Neural crest cell (in vitro differentiated cells): ENCODE measurements around the gene ENPEP. TPM values are rescaled to one million over a fixed set of nuclear protein-coding genes. Genes with fewer than 3 reads are reported as not detected.

Source experiments
- DNase-seq: peaks from one replicate; pipeline ENCODE4 v3.0.0; 2021; ENCODE audit warnings: low read depth, mixed read lengths, low spot score
- H3K27ac Mint-ChIP-seq: one replicate; pipeline ENCODE4 v1.8.0; 2021; ENCODE audit warnings: mild to moderate bottlenecking, mixed read lengths; ENCODE audit not compliant: unreplicated experiment
- H3K27me3 Mint-ChIP-seq: 2 replicates; pipeline ENCODE4 v1.8.0; 2021; ENCODE audit warnings: low read depth, mild to moderate bottlenecking, mixed read lengths
- H3K36me3 Mint-ChIP-seq: 2 replicates; pipeline ENCODE4 v1.8.0; 2021; ENCODE audit warnings: low read depth, mild to moderate bottlenecking, mixed read lengths
- H3K4me1 Mint-ChIP-seq: 2 replicates; pipeline ENCODE4 v1.8.0; 2021; ENCODE audit warnings: mixed read lengths
- H3K4me3 Mint-ChIP-seq: one replicate; pipeline ENCODE4 v1.8.0; 2021; ENCODE audit warnings: mild to moderate bottlenecking, mixed read lengths
- H3K9me3 Mint-ChIP-seq: 2 replicates; pipeline ENCODE4 v1.8.0; 2021; ENCODE audit warnings: mixed read lengths
- total RNA-seq: library from RNA; stranded (reverse); gene quantifications from 2 replicates; pipeline ENCODE4 v1.2.1, GENCODE V29; 2021
- TF ChIP-seq, protein P1 (sequence below): fragments of 200-600 bp; sonication (generic); conservative IDR thresholded peaks from 2 replicates; pipeline ENCODE4 v1.5.0; 2021; ENCODE audit warnings: antibody characterized with exemption, mild to moderate bottlenecking

Gene ENPEP
- total RNA-seq, 1 donor from 2014 or later: 7.3 TPM

DNA sequence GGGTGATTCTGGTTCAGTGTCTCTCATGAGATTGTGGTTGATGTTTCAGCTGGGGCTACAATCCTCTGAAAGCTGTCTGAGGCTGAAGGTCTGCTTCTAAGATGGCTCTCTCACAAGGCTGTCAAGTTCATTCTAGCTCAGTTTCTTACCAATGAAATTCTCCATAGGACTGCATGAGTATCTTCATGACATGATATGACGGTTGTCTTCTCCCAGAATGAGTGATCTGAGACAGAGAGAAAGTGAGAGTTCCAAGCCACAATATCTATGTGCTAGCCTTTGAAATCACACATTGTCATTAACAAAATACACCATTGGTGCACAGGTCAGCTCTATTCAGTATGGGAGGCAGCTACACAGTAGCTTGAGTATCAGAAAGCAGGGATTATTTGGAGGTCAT lies 119.6 kb downstream of the ENPEP start:
- peaks cover 18% of the 10 kb centered on the region for H3K27me3 Mint-ChIP-seq
- no peaks in the 10 kb centered on the region for H3K4me1 Mint-ChIP-seq
- H3K4me3 Mint-ChIP-seq: no peak overlapping the region
- H3K36me3 Mint-ChIP-seq: no peaks in the 10 kb centered on the region
- TF ChIP-seq, protein P1, sequence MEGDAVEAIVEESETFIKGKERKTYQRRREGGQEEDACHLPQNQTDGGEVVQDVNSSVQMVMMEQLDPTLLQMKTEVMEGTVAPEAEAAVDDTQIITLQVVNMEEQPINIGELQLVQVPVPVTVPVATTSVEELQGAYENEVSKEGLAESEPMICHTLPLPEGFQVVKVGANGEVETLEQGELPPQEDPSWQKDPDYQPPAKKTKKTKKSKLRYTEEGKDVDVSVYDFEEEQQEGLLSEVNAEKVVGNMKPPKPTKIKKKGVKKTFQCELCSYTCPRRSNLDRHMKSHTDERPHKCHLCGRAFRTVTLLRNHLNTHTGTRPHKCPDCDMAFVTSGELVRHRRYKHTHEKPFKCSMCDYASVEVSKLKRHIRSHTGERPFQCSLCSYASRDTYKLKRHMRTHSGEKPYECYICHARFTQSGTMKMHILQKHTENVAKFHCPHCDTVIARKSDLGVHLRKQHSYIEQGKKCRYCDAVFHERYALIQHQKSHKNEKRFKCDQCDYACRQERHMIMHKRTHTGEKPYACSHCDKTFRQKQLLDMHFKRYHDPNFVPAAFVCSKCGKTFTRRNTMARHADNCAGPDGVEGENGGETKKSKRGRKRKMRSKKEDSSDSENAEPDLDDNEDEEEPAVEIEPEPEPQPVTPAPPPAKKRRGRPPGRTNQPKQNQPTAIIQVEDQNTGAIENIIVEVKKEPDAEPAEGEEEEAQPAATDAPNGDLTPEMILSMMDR: no peak
- no peak overlapping the region for H3K27ac Mint-ChIP-seq
- DNase-seq: no peak
- H3K9me3 Mint-ChIP-seq: peaks cover 21% of the 10 kb centered on the region

DNA sequence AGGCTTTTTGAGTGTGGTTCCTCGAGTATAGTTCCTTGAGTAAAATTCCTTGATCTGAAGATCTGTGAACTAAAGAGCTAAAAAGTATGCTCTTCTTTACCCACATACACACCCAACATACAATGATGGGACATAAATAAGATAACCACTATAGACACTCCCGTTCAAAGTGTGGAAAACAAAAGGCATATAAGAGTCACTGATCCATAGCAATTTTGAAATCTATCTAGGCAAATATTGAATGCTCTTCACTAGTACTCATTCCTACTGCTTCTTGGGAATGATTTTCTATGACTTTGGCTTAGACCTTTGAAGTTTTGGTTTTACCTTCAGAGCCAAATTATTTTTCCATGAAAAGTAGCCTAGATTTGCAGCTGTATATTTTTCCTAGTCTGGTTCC lies 120.5 kb downstream of the ENPEP start:
- no peak for DNase-seq
- no peak overlapping the region for H3K27ac Mint-ChIP-seq
- H3K27me3 Mint-ChIP-seq: peaks cover 20% of the 10 kb centered on the region
- no peaks in the 10 kb centered on the region for H3K36me3 Mint-ChIP-seq
- no peak overlapping the region for H3K4me3 Mint-ChIP-seq
- H3K9me3 Mint-ChIP-seq: peaks cover 21% of the 10 kb centered on the region
- no peaks in the 10 kb centered on the region for H3K4me1 Mint-ChIP-seq
- TF ChIP-seq, protein P1: no peak

- no peaks in the 10 kb centered on the region for H3K36me3 Mint-ChIP-seq
- no peak overlapping the region for H3K4me3 Mint-ChIP-seq
Measured at GRCh38 chr4:110597582-110597981, 121.6 kb downstream of the ENPEP start.

DNA sequence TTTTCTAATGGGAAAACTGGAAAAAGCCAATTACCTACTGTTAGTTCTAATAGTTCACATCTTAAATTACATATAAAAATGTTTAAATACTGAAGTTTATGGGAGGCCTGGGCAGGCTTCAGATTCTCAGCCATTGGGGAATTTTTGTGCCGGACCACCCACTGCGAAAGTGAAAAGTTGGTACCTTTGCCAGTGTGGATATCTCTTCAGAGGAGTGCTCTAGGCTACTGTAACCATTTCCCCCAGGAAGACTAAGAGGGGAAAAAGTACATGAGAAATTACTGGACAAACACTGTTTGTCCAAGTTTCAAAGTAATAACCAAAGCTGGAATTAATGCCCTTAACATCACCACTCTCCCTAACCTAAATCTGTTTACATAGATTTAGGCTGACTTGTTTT lies 126.1 kb downstream of the ENPEP start:
- Mint-ChIP-seq H3K9me3 (peaks cover 8% of the 10 kb centered on the region), H3K4me1 (no peaks in the 10 kb centered on the region), H3K36me3 (no peaks in the 10 kb centered on the region), H3K27me3 (peaks cover 40% of the 10 kb centered on the region), H3K27ac (no peak overlapping the region), H3K4me3 (no peak overlapping the region)
- TF ChIP-seq, protein P1: no peak
- no peak for DNase-seq

More at GRCh38 chr4:110597582-110597981, 121.6 kb downstream of the ENPEP start:
- Mint-ChIP-seq H3K27me3 (peaks cover 23% of the 10 kb centered on the region), H3K27ac (no peak overlapping the region), H3K4me1 (no peaks in the 10 kb centered on the region), H3K9me3 (peaks cover 21% of the 10 kb centered on the region)
- TF ChIP-seq, protein P1: no peak
- DNase-seq: no peak

DNA sequence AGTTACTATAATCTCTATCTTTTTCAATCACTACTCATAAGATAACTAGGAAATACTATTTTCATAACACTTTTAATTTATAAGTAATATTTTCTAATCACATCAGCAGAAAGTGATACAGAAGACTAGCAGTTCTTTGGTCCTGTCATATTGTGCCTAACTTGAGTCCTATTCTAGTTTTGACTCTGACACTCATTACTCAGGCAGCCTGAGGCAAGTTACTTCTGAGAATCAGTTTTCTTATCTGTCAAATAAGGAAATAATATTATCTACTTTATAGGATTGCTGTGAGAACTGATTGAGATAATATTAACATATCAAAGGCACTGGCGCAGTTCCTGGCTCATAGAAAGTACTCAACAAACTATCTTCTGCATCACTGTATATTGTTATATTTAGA lies 129.1 kb downstream of the ENPEP start:
- Mint-ChIP-seq H3K36me3 (no peaks in the 10 kb centered on the region), H3K9me3 (no peaks in the 10 kb centered on the region), H3K4me3 (no peak overlapping the region), H3K27me3 (peaks cover 50% of the 10 kb centered on the region), H3K4me1 (peaks cover 12% of the 10 kb centered on the region), H3K27ac (no peak overlapping the region)
- DNase-seq: no peak
- TF ChIP-seq, protein P1: no peak
